ENCODE measurements around the gene SHISA9.

Gene SHISA9

DNA sequence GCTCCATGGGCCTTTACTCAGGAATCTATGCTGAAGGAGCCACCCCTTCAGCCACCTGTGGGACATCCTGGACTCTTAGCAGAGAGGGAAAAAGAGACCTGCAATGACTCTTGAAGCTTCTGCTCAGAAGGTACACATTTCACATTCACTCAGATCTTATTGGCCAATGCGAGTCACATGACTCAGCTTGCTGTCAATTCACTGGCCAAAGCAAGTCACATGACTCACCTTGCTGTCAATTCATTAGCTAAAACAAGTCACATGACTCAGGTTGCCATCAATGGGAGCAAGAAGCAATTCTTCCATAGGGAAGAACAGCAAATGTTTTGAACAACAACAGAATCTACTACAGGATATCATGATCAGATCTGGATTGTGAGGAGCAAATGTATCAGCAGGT lies 233.4 kb downstream of the SHISA9 start:
- DNase-seq, result no peak

DNA sequence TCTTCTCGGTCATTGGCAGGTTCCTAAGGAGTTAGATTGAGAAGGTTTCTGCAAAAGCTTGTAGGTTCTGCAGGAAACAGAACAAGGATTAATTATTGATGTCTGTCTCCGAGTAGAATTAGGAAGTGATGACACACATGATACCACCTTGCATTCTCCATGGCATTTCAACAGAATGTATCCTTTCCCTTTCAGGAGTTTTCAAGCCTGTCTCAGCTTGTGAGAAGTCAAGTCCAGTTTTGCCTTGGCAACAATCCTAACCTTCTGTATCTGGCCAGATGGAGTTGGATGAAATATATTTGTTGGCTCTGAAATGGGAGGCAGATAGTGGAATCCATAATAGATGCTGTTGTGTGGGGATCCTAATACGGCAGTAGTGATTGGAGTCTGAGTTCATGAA lies 235.5 kb downstream of the SHISA9 start:
- no peak for DNase-seq

GRCh38 chr16:13138528-13138927 lies 237.1 kb downstream of the SHISA9 start:
- DNase-seq, result no peak

DNA sequence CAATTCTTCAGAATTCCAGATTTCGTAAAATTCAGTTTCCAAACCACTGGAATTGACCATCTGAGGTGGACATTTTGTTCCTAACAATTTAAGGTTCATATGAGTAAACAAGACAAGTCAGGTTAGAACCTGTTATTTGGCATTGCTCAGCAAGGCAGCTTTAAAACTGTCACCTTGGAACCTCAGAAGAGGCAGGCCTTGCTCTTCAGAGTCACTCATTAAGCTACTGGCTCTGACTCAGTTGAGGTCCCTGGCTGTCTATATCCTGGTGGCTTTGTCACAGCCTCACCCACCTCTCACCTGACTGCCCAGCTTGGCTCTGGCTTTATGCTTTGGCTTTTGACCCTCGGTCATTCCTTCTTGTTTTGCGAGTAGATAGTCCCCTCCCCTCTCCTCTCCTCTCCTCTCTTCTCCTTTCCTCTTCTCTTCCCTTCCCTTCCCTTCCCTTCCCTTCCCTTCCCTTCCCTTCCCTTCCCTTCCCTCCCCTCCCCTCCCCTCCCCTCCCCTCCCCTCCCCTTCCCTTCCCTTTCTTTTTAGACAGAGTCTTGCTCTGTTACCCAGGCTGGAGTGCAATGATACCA lies 238.4 kb downstream of the SHISA9 start:
- DNase-seq, result no peak

- no peak for DNase-seq
These were observed 242.2 kb downstream of the SHISA9 start for GRCh38 chr16:13143551-13143950.

- no peak for DNase-seq
These were observed 245.4 kb downstream of the SHISA9 start for GRCh38 chr16:13146829-13147228.

GRCh38 chr16:13148294-13148693 lies 246.9 kb downstream of the SHISA9 start:
- no peak for DNase-seq

DNA sequence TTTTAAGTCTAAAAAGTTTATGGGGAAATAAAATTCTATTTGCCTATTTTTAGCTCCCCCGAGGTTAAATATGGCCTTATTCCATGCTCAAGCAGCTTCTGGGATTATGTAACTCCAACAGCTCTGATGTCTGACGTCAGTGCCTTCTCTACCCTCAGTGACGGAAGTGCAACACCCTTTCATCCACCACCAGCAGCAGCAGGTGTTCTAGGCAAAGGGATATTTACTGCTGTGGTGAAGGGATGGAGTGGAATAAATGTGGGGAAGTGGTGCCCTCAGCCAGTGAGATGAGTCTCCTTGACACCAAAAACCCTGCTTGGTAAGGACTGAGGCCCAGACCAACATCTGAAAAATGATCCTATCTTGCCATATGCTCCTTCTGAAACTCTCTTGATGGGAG lies 247.4 kb downstream of the SHISA9 start:
- DNase-seq, result no peak

DNA sequence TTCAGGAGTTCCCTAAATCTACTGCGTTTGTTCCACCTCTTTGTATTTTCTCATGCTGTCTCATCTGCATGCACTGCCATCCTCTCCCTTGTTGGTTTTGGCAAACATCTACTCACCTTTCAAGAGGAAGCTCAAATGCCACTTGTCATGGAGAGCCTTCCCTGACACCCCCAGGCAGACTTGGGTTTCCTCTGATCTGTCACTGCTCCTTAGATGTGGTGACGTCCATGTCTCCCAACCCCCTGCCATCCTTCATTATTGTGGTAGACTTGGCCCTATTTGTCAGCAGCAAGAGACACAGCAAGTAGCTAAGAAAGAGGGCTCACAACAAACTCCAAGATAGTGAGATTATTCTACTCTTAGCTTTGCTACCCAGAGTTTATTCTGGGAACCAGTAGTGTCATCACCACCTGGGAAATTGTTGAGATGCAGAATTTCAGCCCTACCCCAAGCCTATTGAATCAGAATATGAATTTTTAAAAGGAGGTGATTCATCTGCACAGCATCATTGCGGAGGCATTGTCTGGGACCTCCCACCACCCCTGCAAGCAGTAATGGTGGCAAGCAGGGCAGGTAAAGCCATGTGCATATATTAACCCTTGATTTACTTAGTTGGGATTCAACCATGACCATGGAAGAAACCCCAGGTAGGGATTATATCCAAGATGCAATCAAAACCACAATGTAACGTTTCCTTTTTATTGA lies 248.9 kb downstream of the SHISA9 start:
- DNase-seq, result no peak

DNA sequence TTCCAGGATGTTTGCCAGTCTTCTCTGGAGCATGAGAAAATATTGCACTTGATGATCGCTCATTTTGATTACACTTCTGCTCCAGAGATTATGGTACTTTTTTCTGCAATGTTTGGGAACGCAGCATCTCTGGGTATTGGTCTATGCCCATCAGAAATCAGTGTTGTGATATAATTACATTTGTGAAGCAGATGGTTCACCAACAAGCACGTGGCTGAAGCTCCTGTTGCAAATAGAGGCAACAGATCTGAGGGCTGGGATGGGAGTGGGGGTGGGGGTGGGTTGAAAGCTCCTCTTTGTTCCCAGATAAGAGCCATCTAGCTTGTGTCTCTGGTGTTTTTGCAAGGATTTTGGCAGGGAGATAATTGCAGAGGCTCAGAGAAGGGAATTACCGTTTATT lies 252.3 kb downstream of the SHISA9 start:
- DNase-seq, result no peak

DNA sequence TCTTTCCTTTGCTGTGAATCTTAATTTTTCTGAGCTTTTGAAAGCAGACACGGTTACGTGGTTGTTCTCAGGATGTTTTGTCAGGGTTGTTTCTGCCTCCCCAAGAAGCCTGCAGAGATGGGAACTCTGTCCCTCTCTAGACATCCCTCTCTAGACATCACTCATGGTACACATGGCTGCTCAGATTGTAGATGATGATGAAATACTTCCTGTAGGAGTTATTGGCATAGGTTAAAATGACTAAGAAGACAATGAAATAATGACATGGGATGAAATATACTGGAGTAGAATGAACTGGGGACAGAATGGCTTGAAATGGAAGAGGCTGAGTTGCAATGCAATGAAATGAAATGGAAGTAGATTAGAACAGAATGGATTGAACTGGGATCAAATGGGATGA lies 253.4 kb downstream of the SHISA9 start:
- no peak for DNase-seq

DNA sequence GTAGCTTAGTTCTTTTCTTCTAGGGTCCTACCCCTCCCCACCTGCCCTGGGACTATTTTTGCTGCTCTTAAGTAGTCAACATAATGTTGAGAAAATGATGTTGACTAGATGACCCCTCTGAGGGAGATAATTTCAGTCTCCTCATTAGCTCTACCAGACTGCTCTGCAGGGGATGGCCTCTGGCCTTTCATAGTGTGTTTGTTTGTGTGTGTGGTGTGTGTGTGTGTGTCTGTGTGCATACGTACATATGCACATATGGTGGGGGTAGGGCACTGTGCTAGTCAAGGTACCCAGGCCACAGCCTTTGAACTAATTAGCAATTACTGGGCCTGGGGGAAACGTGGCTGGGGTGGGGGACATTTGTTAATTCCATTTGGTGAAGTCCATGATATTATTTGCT lies 254.0 kb downstream of the SHISA9 start:
- DNase-seq, result peak; percentile 63

- no peak for DNase-seq
These were observed 254.4 kb downstream of the SHISA9 start for GRCh38 chr16:13155780-13156179.

GRCh38 chr16:13157082-13157481 lies 255.7 kb downstream of the SHISA9 start:
- no peak for DNase-seq

- no peak for DNase-seq
These were observed 257.0 kb downstream of the SHISA9 start for GRCh38 chr16:13158427-13158826.

DNA sequence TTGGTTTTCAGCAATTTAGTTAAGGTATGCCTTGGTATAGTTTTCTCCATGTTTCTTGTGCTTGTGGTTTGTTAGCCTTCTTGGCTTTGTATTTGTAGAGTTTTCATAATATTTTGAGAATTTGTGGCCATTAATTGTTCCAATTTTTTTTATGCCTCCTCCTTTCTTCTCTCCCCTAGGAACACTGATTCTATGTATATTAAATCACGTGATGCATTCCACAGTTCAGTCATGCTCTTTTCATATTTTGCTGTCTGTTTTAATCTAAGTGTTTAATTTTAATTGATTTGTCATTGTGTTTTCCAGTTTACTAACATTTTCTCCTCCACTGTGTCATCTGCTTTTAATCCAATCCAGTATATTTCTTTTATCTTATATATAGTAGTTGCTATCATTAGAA lies 263.6 kb downstream of the SHISA9 start:
- DNase-seq, result no peak

DNA sequence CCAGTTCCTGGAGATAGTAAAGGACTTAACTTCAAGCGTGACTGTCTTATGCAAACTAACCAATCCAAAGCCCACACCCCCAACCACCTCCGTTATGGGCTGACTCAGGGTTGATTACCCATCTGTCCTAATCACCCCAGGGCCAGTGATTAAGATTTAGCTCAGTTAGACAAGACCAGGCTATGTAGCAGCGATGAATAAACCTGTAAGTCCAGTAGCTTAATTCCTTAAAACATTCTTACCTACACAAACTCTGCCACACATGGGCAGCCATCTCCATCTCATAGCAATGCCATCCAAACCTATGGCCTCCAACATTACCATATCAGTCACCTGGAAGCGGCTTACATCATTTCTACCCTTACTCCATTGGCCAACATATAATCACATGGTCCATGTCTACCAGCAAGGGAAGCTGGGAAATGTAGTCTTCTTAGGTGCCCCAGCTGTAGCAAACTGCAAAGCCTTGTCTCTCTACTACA lies 266.7 kb downstream of the SHISA9 start:
- peak; percentile 64 for DNase-seq

GRCh38 chr16:13171313-13171712 lies 269.9 kb downstream of the SHISA9 start:
- DNase-seq, result no peak

- DNase-seq, result no peak
These were observed 275.3 kb downstream of the SHISA9 start for GRCh38 chr16:13176711-13177110.

- DNase-seq, result no peak
These were observed 276.9 kb downstream of the SHISA9 start for GRCh38 chr16:13178318-13178717.

DNA sequence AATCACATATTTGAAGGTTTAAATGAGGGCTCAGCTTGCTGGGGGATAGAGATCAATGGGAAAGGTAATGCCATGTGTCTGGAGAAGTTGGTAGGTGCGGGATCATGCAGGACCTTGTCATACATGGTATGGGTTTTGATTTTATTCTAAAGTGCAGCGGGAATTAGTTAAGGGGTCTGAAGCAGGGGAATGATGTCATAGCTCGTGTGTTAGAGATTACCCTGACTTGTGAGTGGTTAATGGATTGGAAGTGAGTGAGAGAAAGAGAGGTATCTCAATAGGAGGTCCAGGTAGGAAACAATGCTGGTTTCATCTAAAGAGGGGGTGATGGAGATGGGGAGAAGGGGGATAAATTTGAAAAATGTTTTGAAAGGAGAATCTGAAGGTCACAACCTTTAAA lies 280.0 kb downstream of the SHISA9 start:
- no peak for DNase-seq

- no peak for DNase-seq
These were observed 285.4 kb downstream of the SHISA9 start for GRCh38 chr16:13186813-13187212.

DNA sequence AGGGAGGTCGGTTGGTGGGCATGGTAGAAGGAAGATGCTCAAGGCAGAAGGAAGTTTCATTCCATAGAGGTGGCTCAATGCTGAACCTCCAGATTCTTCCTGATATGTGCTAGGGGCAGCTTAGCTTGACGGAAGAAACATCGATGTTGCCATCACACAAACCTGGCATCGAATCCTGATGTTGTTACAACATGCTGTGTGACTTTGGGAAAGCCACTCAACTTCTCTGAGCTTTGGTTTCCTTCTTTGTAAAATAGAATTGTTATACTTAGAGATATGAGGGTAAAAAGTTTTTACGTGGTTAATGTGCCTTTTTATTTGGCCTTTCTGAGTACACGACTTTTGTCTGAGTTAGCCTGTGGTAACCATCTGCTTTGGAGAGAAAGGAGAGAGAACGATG lies 287.9 kb downstream of the SHISA9 start:
- DNase-seq, result no peak

DNA sequence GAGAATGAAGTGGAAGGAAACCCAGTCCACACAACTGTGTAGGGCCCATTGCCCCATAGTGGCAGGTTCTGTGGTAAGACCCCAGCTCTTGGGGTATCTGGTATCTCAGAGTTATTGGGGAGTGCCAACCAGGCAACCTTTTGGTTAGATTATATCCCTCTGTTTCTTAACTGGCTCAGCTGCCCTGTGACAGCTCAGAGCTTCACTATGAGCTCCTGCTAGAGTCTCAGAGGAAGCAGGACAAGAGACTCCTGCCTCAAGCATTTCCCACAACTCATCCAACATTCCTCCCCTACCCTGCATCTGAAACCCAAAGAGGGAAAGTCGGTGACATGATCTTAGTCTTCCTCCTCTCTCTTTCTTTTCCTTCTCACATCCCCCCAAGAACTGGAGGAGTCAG lies 292.3 kb downstream of the SHISA9 start:
- DNase-seq, result no peak

DNA sequence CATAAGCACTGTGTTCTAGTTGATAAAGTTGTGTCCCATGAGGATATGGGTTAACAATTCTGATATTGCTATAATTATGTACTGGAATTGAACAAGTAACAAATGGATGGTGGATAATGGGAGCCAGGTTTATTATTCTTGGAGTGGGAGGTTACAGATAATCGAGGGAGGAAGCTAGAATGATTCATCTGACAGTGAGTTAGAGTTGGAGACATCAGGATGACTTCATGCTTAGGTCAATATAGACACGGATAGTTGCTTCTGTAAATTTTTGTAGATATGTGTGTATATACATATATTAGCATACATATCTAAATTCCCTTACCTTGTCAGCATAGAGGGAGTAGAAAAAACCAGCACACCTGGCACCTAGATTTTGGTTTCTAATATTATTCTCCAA lies 293.4 kb downstream of the SHISA9 start:
- DNase-seq, result no peak
